Transverse colon (tissue), 3 donors: ENCODE data around the gene CDK14.

ENCODE experiments used
- POLR2A ChIP-seq: fragments of 450-650 bp; IDR thresholded peaks from one replicate; pipeline ENCODE4 v1.6.1; 2016; ENCODE audit warnings: antibody characterized with exemption, mild to moderate bottlenecking, moderate library complexity
- TF ChIP-seq, protein P1 (sequence below), 5 experiments: fragments of 200-600 bp in 3 of 5; fragments of 450-650 bp in 2 of 5; sonication (generic) in 3 of 5; IDR thresholded peaks; 1 replicate in 2 of 5; 2 replicates in 3 of 5; pipeline ENCODE4 v1.5.1; 2016 to 2017; ENCODE audit warnings: antibody characterized with exemption in 5 of 5, inconsistent platforms in 3 of 5, mild to moderate bottlenecking in 2 of 5, moderate library complexity in 1 of 5

DNA sequence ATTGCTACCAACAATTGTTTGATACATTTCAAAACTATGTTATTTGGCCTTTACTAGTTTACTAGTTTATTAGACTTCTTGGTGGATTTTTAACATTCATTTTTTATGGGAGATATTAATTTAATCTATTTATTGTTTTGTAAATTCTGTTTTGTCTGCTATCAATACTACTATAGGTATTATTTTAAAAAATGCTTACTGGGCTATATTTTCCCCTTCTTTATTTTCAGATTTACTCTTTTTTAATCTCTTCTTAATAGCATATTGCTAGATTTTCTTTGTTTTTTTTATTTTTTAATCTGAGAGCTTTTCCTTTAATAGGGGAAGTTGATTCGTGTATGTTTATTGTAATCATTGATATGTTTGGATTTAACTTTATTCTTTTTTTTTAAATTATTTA is 147.5 kb downstream of the CDK14 start:
- TF ChIP-seq, protein P1, sequence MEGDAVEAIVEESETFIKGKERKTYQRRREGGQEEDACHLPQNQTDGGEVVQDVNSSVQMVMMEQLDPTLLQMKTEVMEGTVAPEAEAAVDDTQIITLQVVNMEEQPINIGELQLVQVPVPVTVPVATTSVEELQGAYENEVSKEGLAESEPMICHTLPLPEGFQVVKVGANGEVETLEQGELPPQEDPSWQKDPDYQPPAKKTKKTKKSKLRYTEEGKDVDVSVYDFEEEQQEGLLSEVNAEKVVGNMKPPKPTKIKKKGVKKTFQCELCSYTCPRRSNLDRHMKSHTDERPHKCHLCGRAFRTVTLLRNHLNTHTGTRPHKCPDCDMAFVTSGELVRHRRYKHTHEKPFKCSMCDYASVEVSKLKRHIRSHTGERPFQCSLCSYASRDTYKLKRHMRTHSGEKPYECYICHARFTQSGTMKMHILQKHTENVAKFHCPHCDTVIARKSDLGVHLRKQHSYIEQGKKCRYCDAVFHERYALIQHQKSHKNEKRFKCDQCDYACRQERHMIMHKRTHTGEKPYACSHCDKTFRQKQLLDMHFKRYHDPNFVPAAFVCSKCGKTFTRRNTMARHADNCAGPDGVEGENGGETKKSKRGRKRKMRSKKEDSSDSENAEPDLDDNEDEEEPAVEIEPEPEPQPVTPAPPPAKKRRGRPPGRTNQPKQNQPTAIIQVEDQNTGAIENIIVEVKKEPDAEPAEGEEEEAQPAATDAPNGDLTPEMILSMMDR (IDR thresholded peaks at IDR 0.05), result no peak
- TF ChIP-seq POLR2A, result no peak
